Measurements from ENCODE around the gene PFKP.

DNA sequence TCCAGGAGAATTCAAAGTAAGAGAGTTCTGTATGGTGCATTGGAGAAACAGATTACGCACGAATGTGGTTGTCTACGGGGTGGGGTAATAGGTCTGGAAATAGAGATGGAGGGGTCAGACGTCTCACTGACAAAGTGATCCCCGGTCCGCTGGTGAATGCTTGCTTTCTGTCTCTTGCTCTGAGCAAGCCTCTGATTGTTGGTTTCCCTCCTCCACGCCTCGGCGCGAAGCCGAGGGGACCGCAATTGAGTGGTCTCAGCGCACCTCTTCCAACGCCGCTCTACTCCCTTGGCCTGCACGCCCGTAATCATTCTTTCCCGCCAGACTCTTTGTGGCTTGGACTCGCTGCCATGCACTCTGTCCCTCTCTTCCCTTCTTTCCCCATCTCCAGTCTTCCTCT is 46.5 kb upstream of the PFKP start:
- TF ChIP-seq, protein P1, sequence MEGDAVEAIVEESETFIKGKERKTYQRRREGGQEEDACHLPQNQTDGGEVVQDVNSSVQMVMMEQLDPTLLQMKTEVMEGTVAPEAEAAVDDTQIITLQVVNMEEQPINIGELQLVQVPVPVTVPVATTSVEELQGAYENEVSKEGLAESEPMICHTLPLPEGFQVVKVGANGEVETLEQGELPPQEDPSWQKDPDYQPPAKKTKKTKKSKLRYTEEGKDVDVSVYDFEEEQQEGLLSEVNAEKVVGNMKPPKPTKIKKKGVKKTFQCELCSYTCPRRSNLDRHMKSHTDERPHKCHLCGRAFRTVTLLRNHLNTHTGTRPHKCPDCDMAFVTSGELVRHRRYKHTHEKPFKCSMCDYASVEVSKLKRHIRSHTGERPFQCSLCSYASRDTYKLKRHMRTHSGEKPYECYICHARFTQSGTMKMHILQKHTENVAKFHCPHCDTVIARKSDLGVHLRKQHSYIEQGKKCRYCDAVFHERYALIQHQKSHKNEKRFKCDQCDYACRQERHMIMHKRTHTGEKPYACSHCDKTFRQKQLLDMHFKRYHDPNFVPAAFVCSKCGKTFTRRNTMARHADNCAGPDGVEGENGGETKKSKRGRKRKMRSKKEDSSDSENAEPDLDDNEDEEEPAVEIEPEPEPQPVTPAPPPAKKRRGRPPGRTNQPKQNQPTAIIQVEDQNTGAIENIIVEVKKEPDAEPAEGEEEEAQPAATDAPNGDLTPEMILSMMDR (IDR thresholded peaks at IDR 0.05) = no peak
- no peak for TF ChIP-seq ZFX (IDR thresholded peaks at IDR 0.05; ENCODE audit: borderline replicate concordance)
